ENCODE data around the gene SPDYE6. TPM values are rescaled to one million over a fixed set of nuclear protein-coding genes. Genes with fewer than 3 reads are reported as not detected.
"Not testable (repeated sequence)": the region's sequence is repeated elsewhere in the genome, so short reads cannot be mapped to it uniquely, and the experiment has no call there.

SPDYE6 gene
- 1 to 10 TPM in 9 of 12 donors, under 1 TPM in 1, not detected in 2; 0.67 to 8.8 (median 2.9) TPM for polyA plus RNA-seq (ENCODE audit: insufficient read length in 12 of 12)
- long read RNA-seq, donor 1, result 0 reads
- long read RNA-seq, donor 2, result 0 reads
- long read RNA-seq, donor 3, result 0 reads
- long read RNA-seq, donor 4, result 0 reads
- long read RNA-seq, donor 5, result 0 reads
- long read RNA-seq, donor 6, result 0 reads
- long read RNA-seq, donor 7, result 0 reads
- long read RNA-seq, donor 8, result 0 reads
- long read RNA-seq, donor 9, result 0 reads
- long read RNA-seq, donor 10, partial matches to known transcripts, result 6 of 6 reads
- long read RNA-seq, donor 10, other reads (novel, unspliced or antisense), result 0 of 6 reads
- long read RNA-seq, donor 11, result 0 reads

GRCh38 chr7:102356344-102356743, at the start of gene SPDYE6:
TSS of gene SPDYE6 (minus strand) at chr7:102356444. CDS start at chr7:102356023, 421 bp downstream.
- DNase-seq, result not testable (repeated sequence)

- DNase-seq, result not testable (repeated sequence)
These were observed 48.6 kb upstream of the SPDYE6 start for GRCh38 chr7:102404862-102405188.

- DNase-seq, result no peak
These were observed 48.0 kb upstream of the SPDYE6 start for GRCh38 chr7:102404005-102404861.

GRCh38 chr7:102403563-102403962, 47.3 kb upstream of the SPDYE6 start:
- DNase-seq, result no peak

GRCh38 chr7:102400360-102400759, 44.1 kb upstream of the SPDYE6 start:
- DNase-seq, result no peak

- no peak for DNase-seq
These were observed 42.3 kb upstream of the SPDYE6 start for GRCh38 chr7:102398543-102398942.

GRCh38 chr7:102396710-102397019, 40.4 kb upstream of the SPDYE6 start:
- DNase-seq, result no peak

- DNase-seq, result peak; percentile 87
These were observed 39.8 kb upstream of the SPDYE6 start, which contains the start of gene PRKRIP1 for GRCh38 chr7:102395873-102396709. TSS of gene PRKRIP1 (plus strand) at chr7:102396363. CDS start at chr7:102396412, 49 bp downstream.

- no peak for DNase-seq
These were observed 39.3 kb upstream of the SPDYE6 start for GRCh38 chr7:102395592-102395872.

- DNase-seq, result no peak
These were observed 37.2 kb upstream of the SPDYE6 start for GRCh38 chr7:102393467-102393866.

- no peak for DNase-seq
These were observed 36.1 kb upstream of the SPDYE6 start for GRCh38 chr7:102392330-102392729.

GRCh38 chr7:102390697-102391484, 34.6 kb upstream of the SPDYE6 start:
- DNase-seq, result peak; percentile 72

- no peak for DNase-seq
These were observed 33.6 kb upstream of the SPDYE6 start for GRCh38 chr7:102389810-102390209.

- no peak for DNase-seq
These were observed 30.8 kb upstream of the SPDYE6 start for GRCh38 chr7:102387064-102387463.

GRCh38 chr7:102381696-102382425, 25.6 kb upstream of the SPDYE6 start:
- DNase-seq, result not testable (repeated sequence)

GRCh38 chr7:102380837-102381236, 24.6 kb upstream of the SPDYE6 start:
- not testable (repeated sequence) for DNase-seq

- DNase-seq, result no peak
These were observed 20.8 kb upstream of the SPDYE6 start for GRCh38 chr7:102376964-102377466.

- DNase-seq, result not testable (repeated sequence)
These were observed 16.6 kb upstream of the SPDYE6 start for GRCh38 chr7:102372796-102373195.

- DNase-seq, result not testable (repeated sequence)
These were observed 13.8 kb upstream of the SPDYE6 start for GRCh38 chr7:102370038-102370437.

- DNase-seq, result not testable (repeated sequence)
These were observed 9.1 kb upstream of the SPDYE6 start for GRCh38 chr7:102365390-102365789.

Data from muscle of arm (tissue), 14 donors.